SKM-1 (cell line): ENCODE data around the gene DDIT3.

Experiments
- DNase-seq: peaks from one replicate; lab custom pipeline; 2025; ENCODE audit not compliant: unreplicated experiment; lab: John Stamatoyannopoulos, UW

The DDIT3 gene

DNA sequence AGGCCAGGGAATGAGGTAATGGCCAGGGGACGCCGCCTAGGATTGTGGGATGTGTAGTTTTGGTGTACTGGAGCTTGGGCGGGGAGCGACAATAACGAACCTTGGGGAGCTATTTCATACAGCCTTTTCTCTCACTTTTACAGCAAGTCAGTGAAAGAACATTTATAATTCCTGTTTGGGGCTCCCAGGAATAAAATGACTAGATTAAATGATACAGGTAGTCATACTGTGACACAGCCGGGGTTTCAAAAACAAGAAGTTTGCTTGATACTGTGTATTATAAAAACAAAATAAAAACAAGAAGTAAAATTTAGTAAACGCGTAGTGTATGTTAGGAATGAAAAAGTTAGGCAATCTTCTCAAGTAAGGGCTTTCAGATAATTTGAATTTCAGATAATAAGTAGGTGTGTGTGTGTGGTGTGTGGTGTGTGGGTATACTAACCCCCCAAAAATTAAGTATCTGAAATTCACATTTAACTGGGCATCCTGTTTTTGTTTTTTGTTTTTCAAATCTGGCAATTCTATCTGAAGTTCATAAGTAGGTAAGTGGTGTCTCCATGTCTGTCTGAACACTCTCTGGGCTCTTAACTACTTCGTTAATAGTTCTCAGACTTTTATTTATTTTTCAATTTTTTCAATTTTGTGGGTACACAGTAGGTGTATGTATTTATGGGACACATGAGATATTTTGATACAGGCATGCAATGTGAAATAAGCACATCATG, 27.1 kb upstream of the DDIT3 start:
- DNase-seq: no peak

DNA sequence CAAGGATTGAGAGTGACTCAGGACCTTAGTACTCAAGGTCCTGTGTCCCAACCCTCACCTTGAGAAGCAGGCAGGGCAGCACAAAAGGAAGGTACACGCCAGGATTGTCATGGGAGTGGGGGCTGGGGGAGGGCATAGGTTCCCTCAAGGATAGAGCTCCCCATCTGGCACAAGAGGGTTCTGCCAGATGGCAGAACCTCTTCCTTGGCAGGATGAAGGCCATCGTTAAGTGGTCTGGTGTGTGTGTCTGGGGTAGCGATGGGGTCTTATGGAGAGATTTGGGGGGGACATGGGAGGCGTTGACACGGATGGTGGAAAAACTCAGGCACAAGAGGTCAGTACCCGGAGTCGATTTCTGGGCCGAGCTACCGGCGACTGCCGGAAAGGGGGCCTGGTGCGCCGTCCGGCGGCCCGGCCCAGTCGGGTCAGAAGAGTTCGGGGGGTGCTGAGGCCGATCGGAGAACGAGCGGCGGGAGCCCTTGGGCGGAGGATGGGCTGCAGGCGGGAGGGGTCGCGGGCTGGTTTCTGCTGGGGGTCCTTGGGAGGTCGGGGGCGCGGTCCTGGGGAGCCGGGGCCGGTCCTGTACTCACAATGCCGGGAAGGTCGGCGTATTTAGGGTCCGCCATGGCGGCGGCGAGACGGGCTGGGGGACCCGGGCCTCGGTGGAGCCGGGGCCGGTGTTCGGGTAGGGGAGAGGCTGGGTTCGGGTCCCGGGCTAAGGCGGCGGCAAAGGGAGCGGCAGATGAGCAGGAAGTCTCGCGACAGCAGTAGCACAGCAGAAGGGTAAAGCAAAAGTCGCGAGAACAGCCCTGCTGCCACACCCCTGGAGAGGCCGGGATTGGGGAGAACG, 26.3 kb upstream of the DDIT3 start, which contains the start of gene DCTN2:
Gene DCTN2, minus strand, starts transcription at position 755 of the 850 bp plus-strand sequence. Its CDS starts 129 bp downstream, at position 626.
- DNase-seq: peak; percentile 62

DNA sequence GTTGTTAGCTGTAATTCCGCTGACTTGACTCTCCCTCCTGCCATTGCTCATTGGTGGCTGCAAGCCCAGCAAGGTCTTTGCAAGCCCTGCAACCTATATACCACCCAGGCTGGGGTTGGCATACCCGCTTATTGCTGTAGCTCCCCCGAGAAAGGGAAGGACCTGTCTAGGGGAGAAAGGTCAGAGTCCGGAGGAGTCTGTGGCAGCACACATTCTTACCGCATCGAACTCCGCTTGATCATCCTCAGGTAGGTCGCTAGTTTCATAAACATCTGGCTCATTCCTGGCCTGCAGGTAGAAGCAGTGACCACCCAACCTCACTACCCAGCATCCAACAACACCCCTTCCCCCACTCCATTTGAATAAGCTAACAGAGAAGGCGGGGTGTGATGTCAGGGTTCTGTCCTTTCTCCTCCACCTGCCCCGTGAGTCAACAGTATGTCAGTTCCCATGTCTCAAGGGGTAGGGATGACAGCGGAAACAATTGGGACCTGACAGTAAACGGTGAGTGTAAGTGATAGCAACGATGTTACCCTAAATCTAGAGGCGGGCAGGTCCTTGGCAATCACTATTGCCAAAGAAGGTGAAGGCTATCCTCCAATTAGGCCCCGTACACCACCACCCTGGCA, 25.6 kb upstream of the DDIT3 start:
- DNase-seq: no peak

DNA sequence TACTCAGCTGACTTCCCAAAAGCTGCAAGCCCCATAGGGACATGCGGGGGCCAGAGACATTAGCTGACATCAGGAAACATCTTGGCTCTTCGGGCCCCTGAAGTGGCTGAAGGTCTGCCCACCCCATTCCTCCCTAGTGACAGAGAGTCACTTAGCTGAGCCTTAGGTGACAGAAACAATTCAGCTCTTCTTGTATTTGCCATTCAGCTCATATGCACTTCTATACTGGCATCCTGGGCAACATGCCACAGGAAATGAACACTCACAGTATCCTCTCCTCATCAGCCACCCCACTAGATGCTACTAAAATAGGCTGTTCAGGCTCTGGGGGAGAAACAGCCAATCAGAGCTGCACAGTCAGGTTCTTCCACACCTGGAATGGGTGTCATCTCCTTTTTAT, 23.3 kb upstream of the DDIT3 start:
- no peak for DNase-seq

DNA sequence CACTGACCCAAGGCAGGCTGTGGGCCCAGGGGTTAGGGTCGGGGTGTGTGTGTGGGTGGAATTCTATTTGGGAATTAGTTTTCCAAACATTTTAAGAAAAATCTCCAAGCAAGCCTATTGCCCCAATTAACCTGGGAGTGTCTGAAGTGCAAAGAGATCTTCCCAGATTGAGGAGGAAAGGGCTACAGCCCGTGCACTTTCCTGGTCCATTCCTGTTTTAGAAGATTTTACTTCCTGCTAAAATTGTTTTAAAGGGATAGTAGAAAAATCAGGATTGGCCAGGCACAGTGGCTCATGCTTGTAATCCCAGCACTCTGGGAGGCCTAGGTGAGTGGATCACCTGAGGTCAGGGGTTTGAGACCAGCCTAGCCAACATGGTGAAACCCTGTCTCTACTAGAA, 21.4 kb upstream of the DDIT3 start:
- DNase-seq: no peak

DNA sequence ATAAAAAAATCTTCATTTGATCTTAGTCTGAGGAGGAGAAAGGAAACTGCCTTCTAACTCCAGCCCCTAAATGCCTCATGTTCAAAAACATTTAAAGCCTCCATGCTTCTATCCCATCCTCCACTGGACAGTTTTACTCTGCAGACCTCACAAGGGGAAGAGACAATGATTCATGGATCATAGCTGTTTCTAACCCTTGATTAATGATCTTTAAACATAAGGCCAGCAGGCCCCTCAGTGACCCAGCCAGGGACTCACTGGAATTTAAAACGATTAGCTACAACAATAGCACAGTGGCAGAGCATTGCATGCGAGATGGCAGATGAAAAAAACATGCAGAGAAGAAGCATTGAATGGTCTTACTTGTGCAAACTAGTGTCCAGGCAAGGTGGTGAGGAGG, 20.7 kb upstream of the DDIT3 start:
- DNase-seq: no peak

DNA sequence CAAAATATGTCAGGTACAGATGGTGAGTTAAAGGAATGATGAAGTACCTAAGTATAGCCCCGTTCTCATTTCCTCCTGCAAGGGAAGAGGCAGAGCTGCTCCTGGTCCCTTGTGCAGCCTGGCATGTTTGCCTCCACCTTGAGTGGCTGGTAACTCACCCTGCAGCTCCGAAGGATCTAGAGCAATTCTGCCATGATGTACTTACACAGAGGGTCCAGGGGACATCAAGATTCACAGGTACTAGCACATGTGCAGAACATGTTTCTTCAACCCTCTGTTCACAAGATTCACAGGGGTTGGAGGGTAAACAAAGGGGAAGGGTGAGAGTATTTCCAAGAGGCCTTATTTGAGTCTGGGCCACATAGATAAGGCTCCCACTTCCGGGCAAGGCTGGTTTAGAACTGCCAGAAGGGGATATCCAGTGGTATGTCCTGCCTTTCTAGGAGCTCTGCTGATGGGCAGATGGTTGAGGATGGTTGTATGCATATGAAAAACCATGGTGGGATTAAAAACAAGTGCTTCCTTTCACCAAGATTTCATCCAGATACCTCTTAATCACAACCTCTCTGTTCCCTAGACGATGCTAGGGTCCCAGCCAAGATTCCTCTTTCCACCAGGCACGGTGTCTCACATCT, 18.9 kb upstream of the DDIT3 start:
- no peak for DNase-seq

DNA sequence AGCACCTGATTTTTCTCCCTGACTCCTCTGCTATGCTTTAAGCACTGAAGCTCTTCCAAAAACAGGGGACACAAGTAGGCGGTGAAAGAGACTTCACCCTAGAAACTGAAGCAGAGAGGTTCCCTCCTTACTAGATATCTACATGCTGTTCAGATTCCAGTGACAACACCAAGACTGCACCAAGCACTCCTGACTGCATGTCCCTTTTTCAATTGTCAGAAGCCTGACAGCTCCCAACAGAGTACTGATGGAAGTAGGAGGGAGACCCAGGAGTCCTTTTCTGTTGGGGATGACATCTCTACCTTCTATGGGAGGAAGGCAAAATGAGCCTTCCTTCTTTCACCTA, 16.3 kb upstream of the DDIT3 start:
- no peak for DNase-seq

DNA sequence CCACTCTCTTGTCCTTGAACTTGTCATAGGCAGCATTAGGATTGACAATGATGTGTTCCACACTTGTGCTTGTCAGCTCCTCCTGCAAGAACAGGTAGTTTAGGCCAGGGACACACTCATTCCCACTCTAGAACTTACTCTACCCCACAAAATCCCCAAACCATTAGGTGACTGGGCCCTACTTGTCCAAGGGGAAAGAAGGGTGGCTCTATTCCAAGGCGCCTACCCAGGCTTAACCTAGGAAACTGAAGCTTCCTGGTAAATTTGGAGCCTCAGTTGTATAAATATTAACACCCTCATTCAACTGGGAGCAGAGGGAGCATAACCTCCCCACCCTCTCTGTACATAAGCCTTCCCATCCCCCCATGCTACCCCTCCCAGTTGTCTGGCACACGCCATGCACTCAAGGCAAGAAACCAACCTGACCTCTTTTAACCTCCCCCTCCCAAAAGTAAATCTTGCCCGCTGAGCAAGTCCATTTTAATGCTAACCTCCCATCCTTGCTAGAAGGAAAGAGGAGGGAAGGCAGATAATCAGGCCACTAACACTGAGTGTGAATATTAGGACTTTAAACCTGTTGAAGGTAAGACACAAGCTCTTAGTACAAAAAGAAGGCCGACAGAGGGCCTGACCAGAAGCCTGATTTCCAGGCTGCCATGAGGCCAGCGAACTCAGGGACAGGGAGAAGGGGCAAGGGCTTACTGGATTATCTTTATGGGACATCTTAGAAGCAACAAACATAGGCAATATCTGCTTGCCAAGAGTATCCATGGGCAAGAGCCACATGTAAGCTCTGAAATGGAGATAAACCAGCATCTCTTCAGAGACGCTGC, 15.7 kb upstream of the DDIT3 start:
- DNase-seq: no peak

DNA sequence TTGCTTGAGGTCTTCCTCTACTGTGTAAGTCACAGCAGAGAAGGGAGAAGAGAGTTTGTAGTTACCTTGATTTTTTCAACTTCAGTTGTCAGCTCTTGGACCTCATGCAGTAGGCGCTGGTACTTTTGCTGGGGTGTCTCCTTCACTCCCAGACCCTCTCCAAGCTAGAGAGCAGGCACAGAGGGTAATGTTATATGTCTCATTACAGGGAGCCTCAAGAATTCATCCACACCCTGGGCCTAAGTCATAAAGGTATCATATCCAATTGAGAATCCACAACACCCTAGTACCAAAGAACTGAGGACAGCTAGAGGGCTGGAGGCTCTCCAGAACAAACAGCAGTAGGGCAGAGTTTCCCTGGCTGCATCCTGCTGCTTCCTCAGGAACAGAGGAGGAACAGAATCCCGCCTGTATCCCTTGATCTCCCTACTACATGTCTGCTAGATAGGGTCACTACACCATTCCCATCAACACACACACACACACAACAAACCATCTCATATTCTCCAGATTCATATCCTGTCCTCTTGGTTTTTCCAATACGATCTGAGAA, 14.8 kb upstream of the DDIT3 start:
- DNase-seq: no peak

DNA sequence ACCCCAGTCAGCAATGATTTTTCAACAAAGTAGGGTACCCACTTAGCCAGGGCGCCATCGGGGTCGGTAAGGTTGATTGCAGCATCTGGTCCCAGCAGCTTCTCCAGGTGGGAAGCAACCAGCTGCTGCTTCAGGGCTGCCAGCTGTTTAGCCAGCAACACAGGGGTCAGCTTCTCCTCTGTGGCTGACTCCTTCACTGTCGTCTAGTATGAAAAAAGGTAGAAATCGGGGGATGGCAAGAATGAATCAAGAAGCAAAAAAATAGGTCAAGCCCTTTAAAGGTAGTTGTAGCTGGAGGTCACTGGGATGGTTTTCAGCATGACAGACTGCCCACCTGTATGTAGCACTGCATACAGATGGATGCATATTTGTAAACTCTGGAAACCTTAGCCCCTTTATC, 13.9 kb upstream of the DDIT3 start:
- DNase-seq: no peak

DNA sequence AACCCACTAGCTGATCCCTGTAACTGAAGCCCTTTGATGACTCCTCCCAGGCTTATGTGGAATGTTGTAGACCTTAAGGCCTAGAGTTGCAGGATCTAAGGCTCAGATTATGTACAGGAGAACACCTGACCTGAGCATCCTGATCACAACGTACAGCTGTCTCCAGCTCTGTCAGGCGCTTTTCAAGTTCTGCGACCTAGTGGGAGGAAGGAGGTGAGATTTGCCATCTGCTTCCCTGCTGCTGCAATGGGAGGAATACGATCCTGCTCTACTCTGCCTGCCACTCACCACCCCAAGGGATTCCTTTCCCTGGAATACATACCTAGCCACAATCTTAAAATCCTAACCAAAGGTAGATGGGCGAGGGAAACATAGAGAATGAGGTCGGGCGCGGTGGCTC, 12.8 kb upstream of the DDIT3 start:
- no peak for DNase-seq

DNA sequence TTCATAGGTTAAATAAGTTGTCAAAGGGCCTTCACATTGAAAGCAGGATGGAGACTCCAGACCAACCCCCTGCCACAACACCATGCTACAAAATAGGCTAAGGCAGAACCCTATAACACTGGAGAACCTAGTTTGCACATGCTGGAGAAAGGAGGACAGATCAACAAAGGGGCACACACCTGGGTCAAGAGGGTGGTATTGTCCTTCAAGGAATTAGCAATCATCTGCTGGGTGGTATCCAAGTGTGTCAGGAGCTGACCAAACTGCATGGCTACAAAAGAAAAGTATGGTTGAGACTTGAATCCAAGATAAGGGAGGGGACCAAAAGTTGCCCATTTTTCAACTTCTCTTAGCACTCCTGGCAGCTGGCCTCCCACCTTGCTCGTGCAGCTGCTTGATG, 11.5 kb upstream of the DDIT3 start:
- DNase-seq: no peak

DNA sequence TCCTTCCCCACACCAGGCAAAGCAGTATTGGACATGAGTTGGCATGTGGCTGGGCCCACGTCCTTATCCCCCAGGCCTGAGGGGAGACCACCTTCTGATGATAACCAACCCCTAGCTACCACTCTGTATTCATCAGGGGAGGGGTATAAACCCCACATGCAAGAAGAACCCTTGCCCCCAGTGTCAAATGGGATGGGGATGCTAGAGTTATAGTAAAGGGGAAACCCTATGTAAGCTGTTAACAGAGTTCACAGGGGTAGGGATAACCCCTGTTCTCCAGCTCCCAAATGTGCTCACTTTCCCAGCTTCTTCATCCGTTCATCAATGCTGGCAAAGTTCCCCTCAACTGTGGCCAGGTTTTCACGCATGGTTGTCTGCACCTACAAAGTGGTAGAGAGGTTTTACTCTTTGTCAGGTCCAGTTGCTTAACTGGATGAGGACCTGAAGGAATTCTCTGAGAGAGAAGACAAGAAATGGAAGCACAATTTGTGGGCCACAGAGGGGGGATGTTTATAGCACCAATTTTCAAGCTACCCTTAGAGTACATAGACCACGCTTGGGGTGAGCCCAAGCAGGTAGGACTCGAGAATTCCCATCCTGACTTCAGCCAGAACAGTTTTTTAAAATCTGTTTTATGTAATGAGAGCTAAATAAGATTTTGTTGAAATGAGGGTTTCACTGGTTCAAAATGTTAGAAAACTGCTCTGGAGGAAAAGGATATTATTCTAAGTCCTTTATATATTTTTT, 10.3 kb upstream of the DDIT3 start:
- DNase-seq: no peak

DNA sequence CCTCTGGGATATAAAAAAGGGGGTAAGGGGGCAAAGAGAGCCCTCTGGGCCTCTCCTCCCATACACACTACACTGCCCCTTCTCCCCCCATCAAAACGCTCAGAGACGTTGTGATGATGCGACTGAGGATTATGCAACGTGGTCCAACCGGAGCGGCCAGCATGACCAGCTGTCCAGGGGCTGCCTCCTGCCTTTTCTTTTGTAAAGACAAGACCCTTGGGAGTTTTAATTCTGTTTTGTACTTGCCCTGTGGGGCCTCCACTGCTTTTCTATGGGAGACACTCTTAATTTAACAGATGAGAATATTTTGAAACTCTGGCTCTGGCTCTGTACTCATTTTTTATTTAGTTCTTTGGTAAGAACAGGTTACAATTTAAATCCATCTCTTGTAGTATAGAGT, 9.5 kb upstream of the DDIT3 start:
- no peak for DNase-seq

DNA sequence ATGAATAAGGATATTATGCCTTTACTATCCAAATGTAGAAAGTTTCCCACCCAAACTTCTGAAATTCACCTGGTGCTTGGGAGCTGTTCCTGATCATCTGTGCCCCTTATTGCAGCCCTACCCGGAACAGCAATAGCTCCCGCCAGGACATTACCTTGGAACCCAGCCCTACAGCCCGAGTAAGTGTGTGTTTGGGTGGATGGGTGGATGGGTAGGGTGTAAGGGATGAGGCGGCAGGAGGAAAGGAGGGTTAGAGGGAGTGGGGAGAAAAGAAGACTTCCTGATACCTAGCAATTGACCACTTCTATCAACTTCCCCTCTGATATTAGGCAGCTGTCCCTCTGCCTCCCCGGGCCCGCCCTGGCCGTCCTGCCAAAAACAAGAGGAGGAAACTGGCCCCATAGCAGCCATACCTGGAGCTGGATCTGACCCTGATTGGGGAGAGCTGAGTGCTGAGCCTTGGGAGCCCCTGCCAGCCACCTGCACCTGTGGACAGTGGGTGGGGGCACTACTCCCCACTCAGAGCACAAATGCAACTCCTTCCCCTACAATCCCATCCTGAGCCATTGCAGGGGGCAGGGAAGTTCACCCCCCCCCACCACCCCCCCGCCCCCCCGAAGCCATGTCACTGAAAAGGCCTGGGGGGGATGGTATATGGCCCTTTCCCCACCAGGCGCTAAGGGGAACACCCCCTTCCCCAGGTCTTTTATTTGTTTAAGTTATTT, 8.7 kb upstream of the DDIT3 start:
- no peak for DNase-seq

DNA sequence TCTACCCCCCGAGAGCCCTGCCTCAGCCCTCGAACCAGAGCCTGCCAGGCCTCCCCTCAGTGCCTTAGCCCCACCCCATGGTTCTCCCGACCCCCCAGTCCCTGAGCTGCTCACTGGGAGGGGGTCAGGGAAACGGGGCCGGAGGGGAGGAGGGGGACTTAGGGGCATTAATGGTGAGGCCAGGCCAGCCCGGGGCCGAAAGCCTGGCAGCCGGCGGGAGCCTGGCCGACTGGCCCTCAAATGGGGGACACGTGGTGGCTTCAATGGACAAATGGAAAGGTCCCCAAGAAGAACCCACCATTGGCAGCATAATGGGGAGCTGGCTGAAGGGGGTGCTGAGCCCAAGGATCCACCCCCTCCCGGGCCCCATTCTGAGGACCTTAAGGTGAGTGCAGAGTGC, 7.9 kb upstream of the DDIT3 start:
- no peak for DNase-seq

DNA sequence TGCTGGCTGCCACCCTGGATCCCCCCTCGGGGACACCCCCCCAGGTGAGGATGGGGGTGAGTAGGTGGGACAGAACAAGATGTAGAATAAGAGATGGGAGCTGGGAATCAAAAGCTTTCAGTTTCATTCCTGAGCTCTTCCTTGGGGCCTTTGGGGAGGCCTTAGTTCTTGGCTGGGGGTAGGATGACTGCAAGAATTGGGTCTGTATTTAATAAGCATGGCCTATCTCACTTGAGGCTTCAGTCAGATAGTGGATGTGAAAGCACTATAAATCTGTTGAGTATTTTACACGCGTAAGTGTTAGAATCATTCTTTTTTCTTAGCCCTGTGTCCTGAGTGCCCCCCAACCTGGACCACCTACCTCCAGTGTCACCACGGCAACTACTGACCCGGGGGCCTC, 6.9 kb upstream of the DDIT3 start:
- DNase-seq: no peak

DNA sequence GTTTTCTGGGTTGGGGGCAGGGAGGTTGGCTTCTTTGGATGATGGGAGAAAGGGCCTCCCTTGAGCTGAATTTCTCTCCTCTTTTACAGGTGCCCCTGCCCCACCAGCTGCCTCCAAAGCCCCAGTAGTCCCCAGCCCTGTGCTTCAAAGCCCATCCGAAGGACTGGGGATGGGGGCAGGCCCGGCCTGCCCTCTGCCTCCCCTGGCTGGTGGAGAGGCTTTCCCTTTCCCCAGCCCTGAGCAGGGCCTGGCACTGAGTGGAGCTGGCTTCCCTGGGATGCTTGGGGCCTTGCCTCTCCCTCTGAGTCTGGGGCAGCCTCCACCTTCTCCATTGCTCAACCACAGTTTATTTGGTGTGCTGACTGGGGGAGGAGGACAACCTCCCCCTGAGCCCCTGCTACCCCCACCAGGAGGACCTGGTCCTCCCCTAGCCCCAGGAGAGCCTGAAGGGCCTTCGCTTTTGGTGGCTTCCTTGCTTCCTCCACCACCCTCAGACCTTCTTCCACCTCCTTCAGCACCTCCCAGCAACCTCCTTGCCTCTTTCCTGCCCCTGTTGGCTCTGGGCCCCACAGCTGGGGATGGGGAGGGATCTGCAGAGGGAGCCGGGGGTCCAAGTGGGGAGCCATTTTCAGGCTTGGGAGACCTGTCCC, 6.3 kb upstream of the DDIT3 start:
- DNase-seq: no peak
